ENCODE measurements around the gene SP6.

The SP6 gene

DNA sequence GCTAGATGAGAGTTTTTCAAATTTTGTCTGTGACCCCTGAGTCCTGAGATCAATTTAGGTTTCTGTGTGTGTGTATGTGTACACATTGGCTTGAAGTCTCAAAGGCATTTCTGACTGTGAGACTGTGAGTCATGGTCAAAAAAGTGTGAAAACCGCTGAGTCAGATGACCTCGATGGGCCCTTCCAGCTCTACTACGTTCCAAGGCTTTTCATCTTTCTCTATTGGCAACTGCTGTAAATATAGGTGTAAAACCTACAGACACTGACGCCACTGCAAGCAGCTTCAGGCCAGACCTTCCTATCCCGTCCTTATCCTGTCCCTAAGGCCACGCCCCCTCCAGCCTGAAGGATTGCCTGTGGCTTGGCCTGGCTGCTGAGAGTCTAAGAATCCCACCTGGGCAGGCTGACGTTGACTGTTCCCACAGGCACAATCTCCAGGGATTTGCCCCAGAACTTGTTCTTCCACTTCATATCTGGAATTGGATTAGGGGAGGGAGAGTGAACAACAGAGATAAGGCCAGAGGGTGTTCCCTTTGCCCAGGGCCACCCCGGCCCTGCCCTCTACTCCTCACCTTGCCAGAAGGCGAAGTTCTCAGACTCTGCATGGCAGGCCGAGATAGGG lies 40.7 kb downstream of the SP6 start:
- DNase-seq: no peak

DNA sequence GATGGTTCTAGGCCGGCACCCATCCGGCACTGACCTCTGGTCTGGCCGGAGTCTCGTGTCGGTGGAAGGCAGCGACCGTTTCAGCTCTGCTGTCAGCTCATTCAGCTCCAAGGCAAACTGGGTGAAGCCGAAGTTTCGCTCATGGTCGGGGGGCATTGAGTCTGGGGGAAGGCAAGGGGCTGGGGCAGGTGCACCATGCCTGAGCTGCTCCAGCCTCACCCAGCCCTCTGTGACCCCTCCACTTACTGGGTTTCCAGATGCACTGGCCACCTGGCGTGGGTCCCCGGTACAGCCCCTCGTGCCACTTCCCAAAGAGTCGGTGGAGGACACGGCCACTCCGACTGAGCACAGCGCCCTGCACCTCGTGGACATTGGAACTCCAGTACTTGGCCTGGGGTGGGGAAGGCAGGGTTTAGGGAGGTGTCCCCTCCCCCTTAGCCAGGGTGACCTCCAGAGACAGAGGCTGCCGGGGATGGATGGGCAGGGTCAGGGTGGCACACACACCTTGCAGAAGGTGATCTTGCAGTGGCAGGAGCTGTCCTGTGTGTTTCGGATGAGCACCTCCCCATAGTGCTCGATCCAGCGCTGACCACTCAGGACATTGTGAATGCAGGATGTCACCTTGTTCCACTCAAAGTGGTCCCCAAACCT lies 42.0 kb downstream of the SP6 start:
- no peak for DNase-seq

- DNase-seq: no peak
These were observed 42.7 kb downstream of the SP6 start for GRCh38 chr17:47808036-47808829.

DNA sequence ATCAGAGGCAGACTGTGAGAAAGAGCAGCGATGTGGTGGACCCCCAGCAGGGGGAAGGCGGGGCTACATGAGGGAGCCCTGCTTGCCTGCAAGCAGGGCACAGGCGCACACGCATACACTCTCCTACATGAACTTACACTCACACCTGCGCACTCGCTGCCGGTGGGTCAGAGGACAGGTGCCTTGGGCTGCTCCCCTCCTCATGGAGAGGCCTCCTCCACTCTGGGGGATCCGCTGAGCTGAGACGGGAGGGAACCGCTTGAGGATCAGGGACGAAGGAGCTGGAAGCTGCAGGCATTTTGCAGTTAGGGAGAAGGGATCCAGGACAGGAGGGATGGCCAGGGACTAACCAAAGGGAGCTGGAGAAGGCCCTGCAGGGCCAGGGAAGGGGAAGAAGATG lies 43.5 kb downstream of the SP6 start:
- DNase-seq: no peak

DNA sequence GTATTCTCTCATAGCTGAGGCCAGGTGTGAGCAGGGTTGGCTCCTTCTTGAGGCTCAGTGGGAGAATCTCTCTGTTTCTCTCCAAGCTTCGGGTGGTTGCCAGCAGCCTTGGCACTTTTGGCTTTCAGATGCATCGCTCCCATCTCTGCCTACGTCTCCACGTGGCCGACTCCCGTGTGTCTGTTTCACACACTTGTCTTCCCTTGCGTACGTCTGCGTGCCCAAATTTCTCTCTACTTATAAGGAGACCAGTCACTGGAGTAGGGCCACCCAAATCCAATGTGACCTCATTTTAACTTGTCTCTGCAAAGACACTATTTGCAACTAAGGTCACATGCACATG lies 44.1 kb downstream of the SP6 start:
- no peak for DNase-seq

GRCh38 chr17:47806026-47806912 lies 44.7 kb downstream of the SP6 start:
- no peak for DNase-seq

- DNase-seq: no peak
These were observed 46.5 kb downstream of the SP6 start for GRCh38 chr17:47804461-47804860.

DNA sequence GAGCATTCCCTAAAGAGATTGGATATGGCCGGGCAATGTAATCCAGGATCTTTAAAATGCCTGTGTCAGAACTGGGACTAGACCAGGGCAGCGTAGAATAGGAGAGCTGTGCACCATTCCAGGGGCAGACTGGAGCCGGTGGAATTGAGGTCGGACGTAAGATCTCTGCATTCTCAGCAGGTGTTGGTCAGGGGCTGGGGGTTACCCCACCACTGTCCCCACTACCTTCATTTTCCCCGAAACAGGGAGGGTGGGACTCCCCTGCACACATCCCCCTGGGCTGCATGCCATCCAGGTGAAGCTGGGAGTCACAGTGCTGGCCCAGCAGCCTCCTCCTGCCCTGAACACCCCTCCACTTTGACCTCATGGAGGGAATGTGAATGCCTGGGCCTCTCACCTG lies 47.2 kb downstream of the SP6 start:
- no peak for DNase-seq

DNA sequence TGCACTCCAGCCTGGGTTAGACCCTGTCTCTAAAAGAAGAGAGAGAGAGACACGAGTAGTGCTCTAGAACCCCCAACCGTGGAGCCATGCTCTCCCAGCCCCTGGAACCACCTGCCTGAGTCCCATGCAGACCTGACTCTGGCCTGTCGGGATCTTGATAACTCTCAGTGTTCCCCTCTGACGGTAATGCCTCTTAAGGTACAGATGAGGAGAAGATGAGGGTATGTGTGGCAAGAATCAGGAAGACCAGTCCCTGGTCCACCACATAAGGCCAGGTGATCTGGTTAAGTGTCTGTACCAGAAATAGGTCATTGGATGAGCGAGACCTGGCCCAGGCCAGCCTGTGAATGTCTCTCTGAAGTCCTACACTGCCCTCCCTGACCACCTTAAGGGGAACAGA lies 47.8 kb downstream of the SP6 start:
- no peak for DNase-seq

DNA sequence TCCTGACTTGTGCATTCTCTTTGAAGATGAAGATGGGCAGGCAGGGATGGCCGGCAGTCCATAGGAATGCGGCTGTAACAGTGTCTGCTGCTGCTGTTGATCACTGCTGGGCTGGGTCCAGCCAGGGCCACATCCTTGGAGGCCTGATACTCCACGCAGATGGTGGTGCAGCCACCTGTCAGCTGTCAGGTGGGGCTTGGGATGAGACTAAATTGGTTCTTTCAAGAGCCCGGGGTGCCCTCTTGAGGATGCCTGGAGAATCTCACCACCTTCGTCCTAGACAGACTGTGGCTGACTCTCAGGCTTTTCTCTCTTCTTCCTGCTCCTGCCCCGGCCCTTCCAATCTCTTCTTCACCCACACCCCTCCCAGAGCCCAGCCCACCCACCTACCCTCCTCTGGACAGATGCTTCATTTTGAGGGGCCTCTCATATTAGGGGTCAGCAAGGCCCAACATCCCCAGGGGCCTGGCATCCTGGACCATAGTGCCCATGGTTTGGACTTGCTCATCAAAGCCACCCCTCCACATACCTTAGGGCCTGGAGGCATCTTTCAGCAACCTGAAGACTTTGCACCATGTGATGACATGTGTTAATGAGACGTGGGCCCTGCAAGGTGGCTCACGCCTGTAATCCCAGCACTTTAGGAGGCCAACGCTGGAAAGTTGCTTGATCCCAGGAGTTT lies 48.5 kb downstream of the SP6 start:
- peak; percentile 82 for DNase-seq

DNA sequence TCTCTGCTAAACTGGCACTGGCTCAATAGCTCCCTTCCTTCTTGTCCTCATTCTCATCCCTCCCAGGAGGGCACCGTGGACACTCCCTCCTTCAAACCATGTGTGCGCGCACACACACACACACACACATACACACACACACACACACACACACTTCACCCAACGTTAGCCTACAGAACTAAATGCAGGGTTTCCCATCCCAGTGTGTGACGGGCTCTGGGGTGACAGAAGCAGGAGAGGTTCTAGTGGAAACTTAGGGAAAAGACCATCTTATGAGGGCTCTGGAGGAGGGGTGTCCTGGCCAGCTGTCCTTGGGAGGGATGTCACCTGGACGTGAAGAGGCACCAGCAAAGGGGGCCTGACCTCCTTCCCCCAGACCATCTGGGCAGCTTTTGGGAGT lies 49.1 kb downstream of the SP6 start:
- DNase-seq: no peak

DNA sequence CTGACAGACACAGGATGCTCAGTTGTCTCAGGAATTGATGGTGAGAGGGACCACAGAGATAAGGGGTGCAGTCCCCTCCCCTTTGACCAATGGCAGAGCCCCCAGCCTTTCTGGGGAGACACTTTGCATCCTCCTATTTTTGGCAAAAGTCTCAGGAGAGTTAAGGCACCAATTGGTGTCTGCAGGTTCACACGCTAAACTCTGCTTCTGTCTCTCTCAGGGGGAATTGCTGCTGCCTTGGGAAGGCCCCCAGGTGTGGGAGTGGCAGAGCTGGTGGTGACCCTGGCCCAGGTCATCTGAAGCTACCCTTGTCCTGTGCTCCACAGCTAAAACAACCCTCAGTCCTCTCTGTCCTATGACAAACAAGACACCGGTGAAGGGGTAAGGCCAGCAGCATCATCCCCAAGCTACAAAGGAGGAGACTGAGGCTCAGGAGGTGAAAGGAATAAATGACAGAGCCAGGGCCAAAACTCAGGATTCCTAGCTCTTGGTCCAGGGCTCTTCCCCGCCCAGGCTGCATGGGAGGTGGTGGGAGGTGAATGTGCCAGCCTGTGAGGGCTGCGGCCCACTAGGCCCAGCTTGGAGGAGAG lies 49.7 kb downstream of the SP6 start:
- no peak for DNase-seq

DNA sequence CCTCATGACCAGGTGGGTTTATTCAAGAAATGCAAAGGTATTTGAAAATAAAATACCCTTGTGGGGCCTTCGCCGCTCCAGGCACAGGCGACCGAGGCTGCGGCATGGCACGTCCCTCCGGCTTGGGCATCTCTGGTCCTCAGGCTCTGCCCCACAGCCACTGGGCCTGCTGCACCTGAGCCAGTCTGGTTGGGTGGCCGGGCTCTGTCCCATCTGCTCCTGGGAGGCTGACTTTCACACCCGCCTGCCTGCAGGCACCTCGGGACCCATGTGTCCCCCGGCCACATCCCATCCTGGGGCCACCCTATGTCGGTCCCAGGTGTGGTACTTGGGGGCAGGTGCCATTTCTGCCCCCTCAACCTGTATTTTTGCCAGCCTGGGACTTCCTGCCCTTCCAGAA lies 50.3 kb downstream of the SP6 start:
- no peak for DNase-seq

GRCh38 chr17:47797797-47798196 lies 53.2 kb downstream of the SP6 start:
- DNase-seq: no peak
